HepG2 (cell line): Measurements from ENCODE around the gene ATRAID. TPM values are rescaled to one million over a fixed set of nuclear protein-coding genes. Genes with fewer than 3 reads are reported as not detected.
A peak's percentile ranks its signal among the peaks of the same experiment; 100 is the strongest.

Experiments
- ATAC-seq: fragments of 200-7000 bp; cut with Tn5 transposase; 3 replicates; pipeline ENCODE4 v1.9.1; 2020; ENCODE audit warnings: mild to moderate bottlenecking, moderate library complexity
- BruUV-seq: library from RNA; stranded (reverse); fragments of 400-500 nt; replicated peaks from 2 replicates; lab custom pipeline; 2021; lab: Mats Ljungman, UMichigan
- CTCF ChIA-PET: fragments of 300-600 bp; formaldehyde crosslinking; extraction: SDS; loops from one replicate; lab custom pipeline; 2021; ENCODE audit warnings: low total read pairs, inconsistent platforms, low intra/inter-chr PET ratio; lab: Yijun Ruan, JAX
- POLR2A ChIA-PET: fragments of 350-600 bp; sonication (Branson Sonifier 250); formaldehyde crosslinking; loops from one replicate; lab custom pipeline; 2020; ENCODE audit warnings: antibody characterized with exemption, inconsistent platforms; lab: Yijun Ruan, JAX
- DNase-seq: peaks from one replicate; pipeline ENCODE4 v3.0.0-alpha.2; 2015; ENCODE audit warnings: low spot score
- FAIRE-seq: peaks from 3 replicates; lab custom pipeline; 2011; peaks lifted over from hg19 to GRCh38; lab: Jason Lieb, UNC
- H2AFZ ChIP-seq: one replicate; pipeline ENCODE4 v1.6.1; 2011; ENCODE audit warnings: low read length, inconsistent platforms
- H3K27ac ChIP-seq: fragments of 300-600 bp; 3 replicates; pipeline ENCODE4 v1.8.0; 2011; ENCODE audit warnings: mixed run types, mild to moderate bottlenecking, mixed read lengths, low read length, inconsistent platforms; ENCODE audit not compliant: insufficient read depth; ENCODE audit errors: extremely low read length
- H3K27me3 ChIP-seq, 2 experiments: fragments of 200-600 bp in 1 of 2; 2 replicates in 1 of 2; 3 replicates in 1 of 2; pipeline versions ENCODE4 v1.6.0 to v1.8.0; 2011; ENCODE audit warnings: low read length in 2 of 2, mild to moderate bottlenecking in 2 of 2, moderate library complexity in 2 of 2, inconsistent platforms in 1 of 2; ENCODE audit not compliant: insufficient read depth in 2 of 2, control insufficient read depth in 1 of 2
- H3K36me3 ChIP-seq, 2 experiments: fragments of 200-600 bp in 1 of 2; replicated peaks in 1 of 2; 2 replicates in 1 of 2; 3 replicates in 1 of 2; pipeline versions ENCODE4 v1.5.1 to v1.8.0; 2011; ENCODE audit warnings: low read length in 2 of 2, inconsistent platforms in 1 of 2; ENCODE audit not compliant: insufficient read depth in 2 of 2, control insufficient read depth in 1 of 2
- H3K4me1 ChIP-seq: 2 replicates; pipeline ENCODE4 v1.5.1; 2012; ENCODE audit warnings: low read length, inconsistent platforms; ENCODE audit not compliant: insufficient read depth
- H3K4me2 ChIP-seq: 2 replicates; pipeline ENCODE4 v1.6.0; 2011; ENCODE audit warnings: low read depth, low read length, inconsistent platforms
- H3K4me3 ChIP-seq, 3 experiments: fragments of 200-600 bp in 1 of 3; sonication (generic), shearing (Covaris generic) in 1 of 3; replicated peaks in 1 of 3; 2 replicates each; pipeline ENCODE4 v1.5.1; 2011 to 2016; ENCODE audit warnings: low read length in 3 of 3, inconsistent platforms in 2 of 3, low read depth in 2 of 3, mild to moderate bottlenecking in 2 of 3, control low read depth in 1 of 3, mixed read lengths in 1 of 3; ENCODE audit not compliant: insufficient read depth in 1 of 3
- H3K79me2 ChIP-seq: one replicate; pipeline ENCODE4 v1.6.1; 2011; ENCODE audit warnings: low read length, inconsistent platforms; ENCODE audit not compliant: insufficient read depth
- H3K9ac ChIP-seq: 2 replicates; pipeline ENCODE4 v1.6.0; 2011; ENCODE audit warnings: mild to moderate bottlenecking, low read depth, low read length, inconsistent platforms; ENCODE audit not compliant: insufficient read depth
- H3K9me3 ChIP-seq: 2 replicates; pipeline ENCODE4 v1.5.1; 2012; ENCODE audit warnings: mild to moderate bottlenecking, low read length
- H4K20me1 ChIP-seq: 2 replicates; pipeline ENCODE4 v1.6.0; 2011; ENCODE audit warnings: inconsistent platforms, mild to moderate bottlenecking, low read length, moderate library complexity; ENCODE audit not compliant: insufficient read depth
- AFF4 ChIP-seq: sonication (generic); formaldehyde crosslinking; IDR thresholded peaks from 2 replicates; pipeline ENCODE4 v1.4.0; 2020; ENCODE audit warnings: missing genetic modification reagents
- KAT7 ChIP-seq: IDR thresholded peaks from 2 replicates; pipeline ENCODE4 v1.6.1; 2018; ENCODE audit warnings: borderline replicate concordance, missing compliant biosample characterization
- NFATC3 ChIP-seq: sonication (generic); formaldehyde crosslinking; IDR thresholded peaks from 2 replicates; pipeline ENCODE4 v1.5.1; 2020; ENCODE audit warnings: mild to moderate bottlenecking, missing genetic modification reagents
- RBFOX2 ChIP-seq: fragments of 200-400 bp; formaldehyde crosslinking; IDR thresholded peaks from 2 replicates; pipeline ENCODE4 v1.6.1; 2017; ENCODE audit warnings: low read depth, mild to moderate bottlenecking, low read length
- SRSF4 ChIP-seq: fragments of 200-400 bp; formaldehyde crosslinking; IDR thresholded peaks from one replicate; pipeline ENCODE4 v1.6.1; 2018; ENCODE audit warnings: mild to moderate bottlenecking, low read depth, low read length, moderate library complexity; ENCODE audit not compliant: poor library complexity, severe bottlenecking
- TSC22D2 ChIP-seq: sonication (generic); formaldehyde crosslinking; IDR thresholded peaks from 2 replicates; pipeline ENCODE4 v1.5.1; 2020; ENCODE audit warnings: missing genetic modification reagents, mild to moderate bottlenecking, borderline replicate concordance
- ZNF879 ChIP-seq: sonication (generic); formaldehyde crosslinking; IDR thresholded peaks from 2 replicates; pipeline ENCODE4 v1.8.1; 2023; ENCODE audit warnings: missing genetic modification reagents
- WGBS: methylation state at CpG from one replicate; pipeline ENCODE4 v1.1.6; 2017; ENCODE audit warnings: low lambda C conversion rate; 5-methylcytosine and 5-hydroxymethylcytosine counted together
- in situ Hi-C: cut with HindIII; loops from 2 replicates; pipeline ENCODE4 v1.10.0; 2017; ENCODE audit warnings: low pct_unique_long_range_greater_than_20kb; ENCODE audit not compliant: extremely low pct_ligation_motif_present
- intact Hi-C: fragments of 100-400 bp; cut with micrococcal nuclease; formaldehyde crosslinking; loops from one replicate; pipeline ENCODE4 v1.10.0; 2022; ENCODE audit not compliant: unreplicated experiment
- polyA plus RNA-seq, 8 experiments: library from polyadenylated mRNA; depleted of rRNA in 3 of 8; stranded (reverse) in 7 of 8; unstranded in 1 of 8; fragments of >200 nt; fragmentation: Illumina TruSeq in 4 of 8; extraction: Trizol in 4 of 8; gene quantifications; 2 replicates each; pipeline versions ENCODE4 v1.2.1 to v1.2.3, GENCODE V29; 2011 to 2016; ENCODE audit warnings: low read depth in 4 of 8, missing spikeins in 1 of 8, mixed read lengths in 1 of 8; ENCODE audit not compliant: insufficient read depth in 1 of 8
- total RNA-seq, 5 experiments: library from RNA; depleted of rRNA; stranded (reverse); fragments of >200 nt; fragmentation: Illumina TruSeq; extraction: Trizol; gene quantifications; 2 replicates each; pipeline ENCODE4 v1.2.3, GENCODE V29; 2016; ENCODE audit warnings: low read depth in 1 of 5

The ATRAID gene
- total and polyA plus RNA-seq, 2 of the 13 experiments (the other 11 are each of a cell fraction or from before 2014, with no cell fraction given), result 207 to 382 TPM

DNA sequence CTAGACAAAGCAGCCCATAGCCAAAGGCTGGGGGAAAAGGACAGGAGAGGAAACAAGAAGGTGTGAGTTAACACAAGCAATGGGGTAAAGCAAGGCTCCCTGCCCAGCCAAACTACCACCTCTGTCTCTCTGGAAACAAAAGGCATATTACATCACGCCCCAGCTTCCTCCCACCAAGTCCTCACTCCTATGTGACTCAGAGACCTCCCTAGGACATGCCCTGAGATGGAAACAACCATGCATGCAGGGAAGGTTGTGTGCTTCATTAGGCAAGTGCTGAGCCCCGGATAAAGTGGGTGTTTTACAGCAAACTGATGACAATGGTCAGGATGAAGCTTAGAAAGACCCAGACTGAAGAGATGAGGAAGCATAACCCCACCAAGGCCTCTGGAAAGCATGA, 9.0 kb upstream of the ATRAID start (continued):
- TF ChIP-seq AFF4 (CRISPR knock-in tag) (no peak), TSC22D2 (no peak), SRSF4 (no peak), KAT7 (CRISPR knock-in tag) (no peak), NFATC3 (CRISPR knock-in tag) (no peak)

- Histone ChIP-seq H3K4me2 (no peak overlapping the region), H3K79me2 (peaks cover 10% of the 10 kb centered on the region), H3K4me3 (no peak overlapping the region), H3K9me3 (no peaks in the 10 kb centered on the region), H3K4me1 (peaks cover 25% of the 10 kb centered on the region), H2AFZ (no peak overlapping the region), H3K27ac (no peak overlapping the region), H3K27me3 (no peaks in the 10 kb centered on the region), H3K36me3 (peaks cover 61 to 85% of the 10 kb centered on the region in 2 experiments), H4K20me1 (no peaks in the 10 kb centered on the region), H3K9ac (no peak overlapping the region)
- in situ Hi-C loops, result no loop called here
- 96% methylated on average over 9 of the region's 9 CpGs for WGBS
- FAIRE-seq (no peak), ATAC-seq (no peak), DNase-seq (no peak)
- POLR2A ChIA-PET, result interaction anchor here (1.4 to 1.9 kb wide), 2 partner anchors 8 to 9 kb away, joined by 5 to 6 read pairs; partner anchors contain the start of genes ATRAID and SLC5A6
- TF ChIP-seq RBFOX2 (0 out of 2 replicates have a peak, but pooled peaks have one; percentile 23), ZNF879 (CRISPR knock-in tag) (no peak)
- intact Hi-C loops, result no loop called here
- CTCF ChIA-PET, result interaction anchor here (1.2 kb wide), 1 partner anchor 12 kb away, joined by 4 read pairs; no protein-coding TSS in a partner anchor
- BruUV-seq, result no TSS peak
Observed at GRCh38 chr2:27203741-27204140, 8.1 kb upstream of the ATRAID start.
